ENCODE results near the gene ZNF423. TPM values are rescaled to one million over a fixed set of nuclear protein-coding genes. Genes with fewer than 3 reads are reported as not detected.

The ZNF423 gene
- total RNA-seq, 1 experiment from 2014 or later: 0.20 TPM

- no peak for DNase-seq
- Histone ChIP-seq H3K4me1 (no peaks in the 10 kb centered on the region), H3K36me3 (ENCODE audit: control insufficient read depth, insufficient read depth, low read length) (no peaks in the 10 kb centered on the region), H3K27me3 (replicated peaks; ENCODE audit: control insufficient read depth, insufficient read depth, low read length) (no peaks in the 10 kb centered on the region), H3K4me3 (ENCODE audit: low read depth, low read length) (no peak overlapping the region), H3K9me3 (peaks cover 6% of the 10 kb centered on the region)
- H3K36me3 Mint-ChIP-seq (ENCODE audit: insufficient read depth, unreplicated experiment): no peaks in the 10 kb centered on the region
- H3K4me1 Mint-ChIP-seq (ENCODE audit: low read depth, unreplicated experiment): no peaks in the 10 kb centered on the region
- peaks cover 13% of the 10 kb centered on the region for H3K9me3 Mint-ChIP-seq (ENCODE audit: unreplicated experiment)
- H3K27me3 Mint-ChIP-seq (ENCODE audit: insufficient read depth, unreplicated experiment): peaks cover 3% of the 10 kb centered on the region
- CTCF ChIA-PET: no interaction called here
- intact Hi-C loops (cut with micrococcal nuclease; ENCODE audit: unreplicated experiment): no loop called here
- POLR2A ChIA-PET: no interaction called here
- no peak overlapping the region for H3K27ac Mint-ChIP-seq (ENCODE audit: unreplicated experiment)
- H3K4me3 Mint-ChIP-seq (ENCODE audit: unreplicated experiment): no peak overlapping the region
- no peak for TF ChIP-seq CTCF (IDR thresholded peaks at IDR 0.05; ENCODE audit: insufficient read depth in 1 of 2, low read depth in 1 of 2, low read length in 1 of 2, severe bottlenecking in 1 of 2, unreplicated experiment in 1 of 2)
- no TSS peak for BruUV-seq (replicated peaks)
These were observed 202.3 kb downstream of the ZNF423 start for GRCh38 chr16:49653577-49653976.

- H3K4me3 ChIP-seq (ENCODE audit: low read depth, low read length): no peak overlapping the region
- H3K27me3 Mint-ChIP-seq (ENCODE audit: insufficient read depth, unreplicated experiment): peaks cover 3% of the 10 kb centered on the region
- no peaks in the 10 kb centered on the region for H3K4me1 Mint-ChIP-seq (ENCODE audit: low read depth, unreplicated experiment)
- H3K9me3 ChIP-seq: peaks cover 9% of the 10 kb centered on the region
- ChIA-PET POLR2A (no interaction called here), CTCF (no interaction called here)
- H3K27me3 ChIP-seq (replicated peaks; ENCODE audit: control insufficient read depth, insufficient read depth, low read length): no peaks in the 10 kb centered on the region
- no peak for DNase-seq
- H3K4me1 ChIP-seq: no peaks in the 10 kb centered on the region
- BruUV-seq (replicated peaks): no TSS peak
- H3K27ac Mint-ChIP-seq (ENCODE audit: unreplicated experiment): no peak overlapping the region
- TF ChIP-seq CTCF (IDR thresholded peaks at IDR 0.05; ENCODE audit: insufficient read depth in 1 of 2, low read depth in 1 of 2, low read length in 1 of 2, severe bottlenecking in 1 of 2, unreplicated experiment in 1 of 2): no peak
- H3K36me3 ChIP-seq (ENCODE audit: control insufficient read depth, insufficient read depth, low read length): no peaks in the 10 kb centered on the region
- H3K36me3 Mint-ChIP-seq (ENCODE audit: insufficient read depth, unreplicated experiment): no peaks in the 10 kb centered on the region
- intact Hi-C loops (cut with micrococcal nuclease; ENCODE audit: unreplicated experiment): no loop called here
- H3K4me3 Mint-ChIP-seq (ENCODE audit: unreplicated experiment): no peak overlapping the region
- H3K9me3 Mint-ChIP-seq (ENCODE audit: unreplicated experiment): peaks cover 17% of the 10 kb centered on the region
These were observed 202.7 kb downstream of the ZNF423 start for GRCh38 chr16:49653173-49653570.

- Histone ChIP-seq H3K4me3 (ENCODE audit: low read depth, low read length) (no peak overlapping the region), H3K4me1 (no peaks in the 10 kb centered on the region), H3K9me3 (peaks cover 13% of the 10 kb centered on the region), H3K27me3 (replicated peaks; ENCODE audit: control insufficient read depth, insufficient read depth, low read length) (no peaks in the 10 kb centered on the region), H3K36me3 (ENCODE audit: control insufficient read depth, insufficient read depth, low read length) (no peaks in the 10 kb centered on the region)
- DNase-seq: no peak
- Mint-ChIP-seq H3K27ac (ENCODE audit: unreplicated experiment) (no peak overlapping the region), H3K27me3 (ENCODE audit: insufficient read depth, unreplicated experiment) (peaks cover 3% of the 10 kb centered on the region), H3K36me3 (ENCODE audit: insufficient read depth, unreplicated experiment) (no peaks in the 10 kb centered on the region), H3K4me3 (ENCODE audit: unreplicated experiment) (no peak overlapping the region), H3K4me1 (ENCODE audit: low read depth, unreplicated experiment) (no peaks in the 10 kb centered on the region), H3K9me3 (ENCODE audit: unreplicated experiment) (peaks cover 22% of the 10 kb centered on the region)
- ChIA-PET POLR2A (no interaction called here), CTCF (no interaction called here)
- TF ChIP-seq CTCF (IDR thresholded peaks at IDR 0.05; ENCODE audit: insufficient read depth in 1 of 2, low read depth in 1 of 2, low read length in 1 of 2, severe bottlenecking in 1 of 2, unreplicated experiment in 1 of 2): no peak
- intact Hi-C loops (cut with micrococcal nuclease; ENCODE audit: unreplicated experiment): no loop called here
- no TSS peak for BruUV-seq (replicated peaks)
These were observed 203.3 kb downstream of the ZNF423 start for GRCh38 chr16:49652456-49653172.
